Left renal pelvis (tissue), 4 donors: ENCODE results near the gene EML1. TPM values are rescaled to one million over a fixed set of nuclear protein-coding genes. Genes with fewer than 3 reads are reported as not detected.
A peak's percentile ranks its signal among the peaks of the same experiment; 100 is the strongest.

Source experiments
- DNase-seq, 4 donors: peaks; one replicate each; pipeline ENCODE4 v3.0.0-alpha.2; 2013; ENCODE audit warnings: low read depth in 4 of 4, low spot score in 3 of 4
- polyA plus RNA-seq, 4 donors: library from polyadenylated mRNA; unstranded; fragments of 120-200 nt; gene quantifications; one replicate each; pipeline ENCODE4 v1.2.1, GENCODE V29; 2013; ENCODE audit not compliant: insufficient read length in 4 of 4

The EML1 gene
- 10 to 100 TPM; 30.3 to 47.0 (median 39.7) TPM for polyA plus RNA-seq

GRCh38 chr14:99793213-99794150 lies at the start of gene EML1:
Gene EML1 (plus strand): TSS chr14:99793413. CDS start chr14:99793477, 64 bp downstream.
- DNase-seq, result peak in 3 of 4 donors; percentile 60 to 69 (median 64)

- no peak for DNase-seq
Measured at GRCh38 chr14:99744199-99744872, 48.9 kb upstream of the EML1 start.

GRCh38 chr14:99744873-99745224 lies 48.4 kb upstream of the EML1 start:
- DNase-seq, result no peak

GRCh38 chr14:99745307-99745951 lies 47.8 kb upstream of the EML1 start:
- DNase-seq, result no peak

GRCh38 chr14:99747167-99747566 lies 46.0 kb upstream of the EML1 start:
- no peak for DNase-seq

- no peak for DNase-seq
Measured at GRCh38 chr14:99747582-99748330, 45.5 kb upstream of the EML1 start.

- no peak for DNase-seq
Measured at GRCh38 chr14:99748529-99748928, 44.7 kb upstream of the EML1 start.

- no peak for DNase-seq
Measured at GRCh38 chr14:99749142-99749541, 44.1 kb upstream of the EML1 start.

- DNase-seq, result no peak
Measured at GRCh38 chr14:99749763-99750715, 43.2 kb upstream of the EML1 start.

GRCh38 chr14:99750746-99751450 lies 42.3 kb upstream of the EML1 start:
- DNase-seq, result no peak

- DNase-seq, result no peak
Measured at GRCh38 chr14:99751539-99752485, 41.4 kb upstream of the EML1 start.

GRCh38 chr14:99752486-99753121 lies 40.6 kb upstream of the EML1 start:
- DNase-seq, result no peak

- DNase-seq, result no peak
Measured at GRCh38 chr14:99753225-99754140, 39.7 kb upstream of the EML1 start.

GRCh38 chr14:99754141-99755067 lies 38.8 kb upstream of the EML1 start:
- DNase-seq, result no peak

- DNase-seq, result no peak
Measured at GRCh38 chr14:99755068-99755405, 38.2 kb upstream of the EML1 start.
